ENCODE measurements around the gene ATG2A. TPM values are rescaled to one million over a fixed set of nuclear protein-coding genes. Genes with fewer than 3 reads are reported as not detected.

Gene ATG2A
- total and polyA plus RNA-seq, 9 of the 15 experiments (the other 6 are each of a cell fraction or from before 2014, with no cell fraction given) = 0.25 to 45.9 (median 5.2) TPM

- TF ChIP-seq ATF4 (CRISPR knock-in tag; IDR thresholded peaks at IDR 0.05) (no peak), POLR2G (IDR thresholded peaks at IDR 0.05; ENCODE audit: low read depth, low read length) (peak; percentile 49; the same call in 1 of the 2 replicates)
- no TSS peak for BruUV-seq (replicated peaks)
- Histone ChIP-seq H3K4me1 (replicated peaks in 1 of 2; ENCODE audit: control insufficient read depth in 2 of 2, insufficient read depth in 2 of 2, low read length in 2 of 2) (peaks cover 3 to 45% of the 10 kb centered on the region in 2 experiments; a peak in 3 of 5 replicates), H3K9me3 (replicated peaks; ENCODE audit: control insufficient read depth, insufficient read depth, low read depth, low read length) (no peaks in the 10 kb centered on the region), H2AFZ (ENCODE audit: low read depth, low read length) (no peak overlapping the region), H3K4me3 (no peak overlapping the region), H3K79me2 (ENCODE audit: control insufficient read depth, insufficient read depth, low read length) (no peaks in the 10 kb centered on the region), H3K27me3 (ENCODE audit: control insufficient read depth in 2 of 2, insufficient read depth in 2 of 2, low read length in 2 of 2) (no peaks in the 10 kb centered on the region), H3K4me2 (ENCODE audit: insufficient read depth, low read length) (no peak overlapping the region), H3K9ac (ENCODE audit: insufficient read depth in 1 of 2, low read depth in 2 of 2, low read length in 2 of 2) (peak overlapping the region in 1 of 2 experiments; percentile 61; a peak in 2 of 4 replicates), H3K9me1 (ENCODE audit: control insufficient read depth, insufficient read depth, low read length) (no peaks in the 10 kb centered on the region), H3K36me3 (ENCODE audit: control insufficient read depth, insufficient read depth, low read length) (peaks cover 70% of the 10 kb centered on the region; the same call in 2 of the 3 replicates), H3K27ac (ENCODE audit: extremely low read depth, low read depth, low read length) (no peak overlapping the region), H4K20me1 (replicated peaks; ENCODE audit: control insufficient read depth, insufficient read depth, low read length) (no peaks in the 10 kb centered on the region)
- in situ Hi-C loops (cut with MboI) = no loop called here
- intact Hi-C loops (cut with micrococcal nuclease) = no loop called here
- ATAC-seq (no peak), DNase-seq (ENCODE audit: extremely low read depth in 1 of 4, low spot score in 3 of 4) (no peak), FAIRE-seq (no peak)
- POLR2A ChIA-PET = interaction anchor here (0.6 to 1.3 kb wide), 4 partner anchors 10 to 603 kb away, joined by 3 read pairs; partner anchors contain the start of gene NEAT1
- CTCF ChIA-PET (ENCODE audit: low intra/inter-chr PET ratio) = interaction anchor here (0.6 kb wide), 1 partner anchor 99 kb away, joined by 3 read pairs; the partner anchor contains the start of gene BATF2
- WGBS (ENCODE audit: insufficient coverage, low coverage, missing lambda C conversion rate) = 93% methylated on average over 13 of the region's 19 CpGs
These were observed 19.5 kb downstream of the ATG2A start for GRCh38 chr11:64897381-64898075.

Data from K562 (cell line).